ENCODE results near the gene AGBL5.
"Not testable (repeated sequence)": the region's sequence is repeated elsewhere in the genome, so short reads cannot be mapped to it uniquely, and the experiment has no call there.

The AGBL5 gene

GRCh38 chr2:27118525-27119329 lies 67.3 kb downstream of the AGBL5 start, which contains the start of gene CGREF1:
CGREF1 (minus strand) TSS chr2:27119128; CDS start chr2:27104366, 14,762 bp downstream.
- DNase-seq (ENCODE audit: low spot score): peak; percentile 59

- DNase-seq (ENCODE audit: low spot score): not testable (repeated sequence)
Measured at GRCh38 chr2:27119330-27119670, 67.8 kb downstream of the AGBL5 start.
